ENCODE results near the gene SLC39A13.

Gene SLC39A13

DNA sequence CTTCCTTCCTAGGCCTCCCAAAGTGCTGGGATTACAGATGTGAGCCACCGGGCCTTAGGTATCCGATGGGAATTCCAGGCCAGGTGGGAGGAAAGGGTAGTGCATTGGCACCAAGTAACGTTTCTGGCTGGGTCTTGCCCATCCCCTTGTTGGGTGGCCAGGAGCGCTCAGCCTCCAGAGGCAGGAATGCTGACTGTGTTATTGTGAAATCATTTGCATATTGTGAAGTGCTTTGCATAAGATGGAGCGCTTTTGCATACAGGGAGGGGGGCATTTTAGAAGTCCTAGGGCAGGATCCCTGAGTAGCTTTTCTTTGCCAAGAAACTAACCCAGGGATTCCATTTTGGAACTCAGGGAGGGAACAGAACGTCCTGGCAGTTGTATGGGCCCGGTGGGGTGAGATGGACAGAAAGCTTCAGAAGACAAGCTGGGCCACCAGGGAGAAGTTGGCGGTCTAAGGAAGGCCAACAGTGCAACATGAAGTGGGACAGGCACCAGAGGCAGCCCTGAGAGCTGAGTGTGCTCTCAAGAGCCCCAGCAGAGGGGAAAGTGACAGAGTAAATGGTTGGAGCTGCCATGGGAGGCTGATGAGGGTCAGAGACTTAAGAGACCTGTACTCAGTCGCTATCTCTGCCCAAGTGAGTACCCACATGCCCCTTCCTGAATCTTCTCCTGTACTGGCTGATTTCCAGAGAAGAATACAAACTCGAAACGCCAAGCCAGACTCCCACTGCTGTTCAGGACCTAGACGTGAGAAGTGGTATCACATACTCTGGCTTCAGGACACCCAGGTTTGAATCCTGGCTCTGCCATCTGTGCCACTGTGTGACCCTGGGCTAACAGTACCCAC, 1.3 kb upstream of the SLC39A13 start:
- DNase-seq: no peak

DNA sequence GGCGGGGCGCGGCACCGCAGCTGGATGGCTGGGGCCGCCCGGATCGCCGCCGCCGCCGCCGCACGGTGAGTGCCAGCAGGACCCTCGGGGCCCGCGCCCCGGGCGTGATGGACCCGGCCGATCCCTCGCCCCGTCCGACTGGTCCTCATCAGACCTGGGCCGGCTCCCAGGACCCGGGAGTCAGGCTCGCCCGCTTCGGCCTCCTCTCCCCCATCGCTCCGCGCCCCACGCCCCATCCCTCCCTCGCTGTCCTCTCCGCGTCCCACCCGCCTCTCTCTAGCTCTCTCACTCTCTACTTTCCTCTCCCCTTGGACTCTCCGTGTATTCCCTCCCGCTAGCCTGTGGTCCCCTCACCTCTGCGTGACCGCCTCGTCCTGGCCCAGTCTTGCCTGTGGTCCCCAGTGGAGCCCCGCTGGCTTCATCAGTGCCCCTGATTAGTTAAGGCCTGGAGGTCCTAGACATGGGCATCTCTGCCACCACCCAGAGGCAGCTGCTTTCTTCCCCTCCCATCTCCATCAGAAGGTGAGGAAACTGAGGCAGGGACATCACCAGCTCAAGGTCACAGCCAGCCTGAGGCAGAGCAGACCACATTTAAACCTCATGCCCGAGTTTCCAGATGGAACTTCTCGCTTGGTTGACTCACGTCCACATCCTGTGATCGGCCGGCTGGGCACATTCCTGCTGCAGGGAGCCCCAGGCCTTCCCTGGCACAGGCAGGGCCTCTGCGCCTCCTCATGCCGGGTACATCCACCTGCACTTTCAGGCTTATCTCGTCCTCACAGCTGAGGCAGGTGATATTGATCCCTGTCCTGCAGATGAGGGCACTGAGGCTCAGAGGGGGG, 429 bp downstream of the SLC39A13 start:
- no peak for DNase-seq

GRCh38 chr11:47409440-47410369, 1.3 kb downstream of the SLC39A13 start:
- no peak for DNase-seq

- no peak for DNase-seq
These were observed 2.2 kb downstream of the SLC39A13 start for GRCh38 chr11:47410370-47411264.

DNA sequence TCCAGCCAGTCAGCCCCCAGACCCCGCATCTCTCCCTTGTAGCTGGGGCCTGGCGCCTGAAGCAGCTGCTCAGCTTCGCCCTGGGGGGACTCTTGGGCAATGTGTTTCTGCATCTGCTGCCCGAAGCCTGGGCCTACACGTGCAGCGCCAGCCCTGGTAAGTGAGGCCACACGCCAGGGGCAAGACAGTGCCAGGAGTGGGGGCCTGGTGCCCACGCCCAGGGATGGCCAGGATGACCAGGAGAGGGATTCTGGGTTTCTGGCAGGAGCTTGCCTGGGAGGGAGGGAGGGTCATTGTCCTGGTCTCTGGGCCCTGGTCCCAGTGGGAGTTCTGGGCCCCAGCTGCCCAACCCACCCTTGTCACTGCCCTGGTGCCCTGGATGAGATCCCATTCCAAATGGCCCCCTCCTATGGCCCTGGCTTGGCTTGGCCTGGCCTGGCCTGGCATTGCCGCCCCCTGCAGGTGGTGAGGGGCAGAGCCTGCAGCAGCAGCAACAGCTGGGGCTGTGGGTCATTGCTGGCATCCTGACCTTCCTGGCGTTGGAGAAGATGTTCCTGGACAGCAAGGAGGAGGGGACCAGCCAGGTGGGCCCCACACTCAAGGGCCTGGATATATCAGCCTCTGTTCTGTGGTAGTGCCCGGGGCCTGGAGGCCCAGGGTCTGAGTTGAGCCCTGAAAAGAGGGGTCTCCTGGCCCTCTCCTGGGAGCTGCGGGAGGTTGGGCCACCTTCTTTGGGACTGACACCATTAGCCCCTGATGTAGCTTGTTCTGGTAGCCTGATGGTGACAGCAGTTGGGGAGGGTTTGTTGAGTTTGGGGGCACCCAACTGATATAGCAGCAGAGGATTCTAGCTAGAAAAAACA, 3.7 kb downstream of the SLC39A13 start:
- peak; percentile 64 for DNase-seq

- no peak for DNase-seq
These were observed 5.0 kb downstream of the SLC39A13 start for GRCh38 chr11:47413351-47413750.

- no peak for DNase-seq
These were observed 5.7 kb downstream of the SLC39A13 start for GRCh38 chr11:47413908-47414684.

DNA sequence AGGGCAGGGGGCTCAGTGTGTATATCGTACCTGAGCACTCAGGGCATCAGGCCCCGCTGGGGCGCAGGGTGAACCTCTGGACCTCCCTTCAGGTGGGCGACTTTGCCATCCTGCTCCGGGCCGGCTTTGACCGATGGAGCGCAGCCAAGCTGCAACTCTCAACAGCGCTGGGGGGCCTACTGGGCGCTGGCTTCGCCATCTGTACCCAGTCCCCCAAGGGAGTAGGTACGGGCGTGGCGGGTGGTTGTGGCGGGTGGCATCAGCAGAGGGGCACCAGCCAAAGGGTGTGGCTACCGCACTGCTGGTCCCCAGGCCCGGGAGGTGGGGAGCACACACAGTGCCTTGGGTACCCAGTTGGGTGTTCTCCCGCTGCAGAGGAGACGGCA, 6.3 kb downstream of the SLC39A13 start:
- no peak for DNase-seq

GRCh38 chr11:47415091-47415854, 6.9 kb downstream of the SLC39A13 start:
- no peak for DNase-seq

DNA sequence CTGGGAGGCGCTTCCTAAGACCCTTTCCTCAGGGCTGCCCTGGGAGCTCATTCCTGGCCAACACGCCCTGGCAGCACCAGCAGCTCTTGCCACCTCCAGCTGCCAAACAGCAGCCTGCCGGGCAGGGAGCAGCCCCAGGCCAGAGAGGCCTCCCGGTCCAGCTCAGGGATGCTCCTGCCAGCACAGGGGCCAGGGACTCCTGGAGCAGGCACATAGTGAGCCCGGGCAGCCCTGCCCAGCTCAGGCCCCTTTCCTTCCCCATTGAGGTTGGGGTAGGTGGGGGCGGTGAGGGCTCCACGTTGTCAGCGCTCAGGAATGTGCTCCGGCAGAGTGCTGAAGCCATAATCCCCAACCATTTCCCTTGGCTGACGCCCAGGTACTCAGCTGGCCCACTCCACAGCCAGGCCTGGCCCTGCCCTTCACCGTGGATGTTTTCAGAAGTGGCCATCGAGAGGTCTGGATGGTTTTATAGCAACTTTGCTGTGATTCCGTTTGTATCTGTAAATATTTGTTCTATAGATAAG, 7.6 kb downstream of the SLC39A13 start:
- no peak for DNase-seq

DNA sequence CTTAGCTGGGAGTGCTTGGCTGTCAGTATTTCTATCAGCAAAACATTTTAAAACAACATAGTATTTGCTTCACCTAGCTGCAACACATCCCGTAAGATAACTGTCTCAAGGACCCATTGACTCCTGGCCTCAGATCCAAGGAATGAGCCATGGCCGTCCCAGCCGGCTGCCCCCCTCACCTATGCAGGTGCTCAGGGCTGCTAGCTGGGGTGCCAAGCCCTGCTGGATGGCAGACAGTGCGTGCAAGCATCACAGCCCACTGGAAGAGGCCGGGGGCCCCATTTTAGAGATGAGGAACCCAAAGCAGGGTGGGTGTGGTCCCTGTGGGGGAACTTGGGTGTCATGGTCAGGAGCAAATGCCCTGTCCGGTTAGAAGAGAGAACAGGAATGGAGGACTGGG, 9.3 kb downstream of the SLC39A13 start:
- no peak for DNase-seq

DNA sequence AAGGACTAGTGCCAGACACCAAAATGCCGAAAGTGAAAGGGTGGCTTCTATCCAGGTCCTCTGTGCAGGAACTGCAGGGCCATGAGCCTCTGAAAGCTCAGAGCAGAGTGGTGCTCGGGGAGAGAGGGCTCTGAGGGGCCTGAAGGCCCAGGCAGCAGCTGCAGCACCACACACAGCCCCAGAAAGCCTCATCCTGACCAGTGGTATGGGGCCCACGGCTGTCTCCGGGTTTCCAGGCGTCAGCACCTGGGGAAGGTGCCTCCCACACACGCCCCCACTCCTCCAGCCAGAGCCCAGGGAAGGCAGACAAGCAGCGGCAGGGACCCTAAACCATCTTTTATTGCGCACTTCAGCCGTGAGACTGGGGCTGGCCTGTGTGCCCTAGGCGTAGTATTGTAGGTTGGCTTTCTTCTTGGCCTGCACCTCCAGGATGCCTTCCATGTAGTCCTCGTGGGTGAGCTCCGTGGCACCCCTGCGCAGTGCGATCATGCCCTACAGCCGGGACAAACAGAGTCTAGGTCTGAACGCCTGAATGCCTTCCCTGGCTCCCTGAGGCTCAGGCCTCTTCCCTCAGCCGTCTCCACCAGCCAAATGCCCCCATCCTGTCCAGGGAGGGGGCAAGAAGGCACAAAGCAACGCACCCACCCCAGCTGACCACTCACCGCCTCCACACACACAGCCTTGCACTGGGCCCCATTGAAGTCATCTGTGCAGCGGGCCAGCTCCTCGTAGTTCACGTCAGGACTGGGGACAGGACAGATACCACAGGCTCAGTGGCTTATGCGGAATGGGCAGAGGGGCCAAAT, 10.3 kb downstream of the SLC39A13 start:
- no peak for DNase-seq

- no peak for DNase-seq
These were observed 17.2 kb downstream of the SLC39A13 start for GRCh38 chr11:47425611-47426010.

DNA sequence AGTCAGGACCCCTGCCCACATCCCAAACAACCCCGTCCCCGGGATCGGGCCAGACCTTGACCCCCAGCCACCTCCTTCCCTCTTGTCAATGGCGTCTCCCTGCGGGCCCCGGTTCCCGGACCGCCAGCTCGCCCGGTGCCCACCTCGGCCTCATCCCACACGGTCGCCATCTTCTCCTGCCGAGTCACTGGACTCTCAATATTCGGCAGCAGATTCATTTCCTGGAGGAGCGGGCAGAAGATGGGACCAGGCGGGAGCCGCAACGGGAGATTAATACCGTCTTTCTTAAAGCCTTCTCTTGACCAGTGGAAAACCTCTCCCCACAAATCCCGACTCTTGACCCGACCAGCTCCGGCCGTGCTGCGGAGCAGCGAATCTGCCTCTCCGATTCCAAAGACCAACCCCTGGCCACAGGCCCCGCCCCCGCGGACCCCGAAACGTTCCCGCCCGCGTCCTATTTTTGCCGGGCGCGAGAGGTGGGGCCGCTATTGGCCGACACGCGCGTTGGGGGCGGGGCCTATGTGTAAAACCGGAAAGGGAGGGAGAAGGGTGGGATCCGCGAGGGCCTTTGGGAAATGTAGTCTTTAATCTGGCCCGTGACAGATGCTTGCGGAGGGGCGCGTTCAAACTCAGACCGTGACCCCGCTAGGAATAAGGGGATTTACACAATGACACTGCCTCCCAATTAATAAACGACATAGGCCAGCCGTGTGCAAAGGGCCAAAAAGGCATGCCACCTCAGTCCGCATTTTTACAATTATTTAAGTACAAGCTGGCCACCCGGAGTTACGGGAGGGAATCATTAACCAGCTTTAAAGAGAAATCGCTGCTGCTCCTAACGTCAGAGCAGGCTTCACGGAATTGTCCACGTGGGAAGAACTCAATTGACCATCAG, 17.9 kb downstream of the SLC39A13 start, which contains the start of gene PSMC3:
Gene PSMC3 (minus strand): TSS at position 378 of the 895 bp plus-strand sequence. CDS start 160 bp downstream, at position 218.
- DNase-seq: peak; percentile 99

DNA sequence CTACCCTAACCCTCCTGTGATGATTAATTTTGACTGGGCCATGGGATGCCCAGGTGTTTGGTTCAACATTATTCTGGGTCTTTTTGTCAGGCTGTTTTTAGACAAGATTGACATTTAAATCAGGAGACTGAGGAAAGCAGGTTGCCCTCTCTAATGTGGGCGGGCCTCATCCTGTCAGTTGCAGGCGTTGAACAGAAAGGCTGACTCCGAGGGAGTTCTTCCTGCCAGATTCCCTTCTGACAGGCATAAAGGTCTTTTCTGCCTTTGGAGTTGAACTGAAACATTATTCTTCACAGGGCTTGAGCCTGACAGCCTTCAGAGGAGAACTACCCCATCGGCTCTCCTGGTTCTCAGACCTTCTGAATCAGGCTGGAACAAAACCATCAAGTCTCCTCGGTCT, 22.1 kb downstream of the SLC39A13 start:
- no peak for DNase-seq

DNA sequence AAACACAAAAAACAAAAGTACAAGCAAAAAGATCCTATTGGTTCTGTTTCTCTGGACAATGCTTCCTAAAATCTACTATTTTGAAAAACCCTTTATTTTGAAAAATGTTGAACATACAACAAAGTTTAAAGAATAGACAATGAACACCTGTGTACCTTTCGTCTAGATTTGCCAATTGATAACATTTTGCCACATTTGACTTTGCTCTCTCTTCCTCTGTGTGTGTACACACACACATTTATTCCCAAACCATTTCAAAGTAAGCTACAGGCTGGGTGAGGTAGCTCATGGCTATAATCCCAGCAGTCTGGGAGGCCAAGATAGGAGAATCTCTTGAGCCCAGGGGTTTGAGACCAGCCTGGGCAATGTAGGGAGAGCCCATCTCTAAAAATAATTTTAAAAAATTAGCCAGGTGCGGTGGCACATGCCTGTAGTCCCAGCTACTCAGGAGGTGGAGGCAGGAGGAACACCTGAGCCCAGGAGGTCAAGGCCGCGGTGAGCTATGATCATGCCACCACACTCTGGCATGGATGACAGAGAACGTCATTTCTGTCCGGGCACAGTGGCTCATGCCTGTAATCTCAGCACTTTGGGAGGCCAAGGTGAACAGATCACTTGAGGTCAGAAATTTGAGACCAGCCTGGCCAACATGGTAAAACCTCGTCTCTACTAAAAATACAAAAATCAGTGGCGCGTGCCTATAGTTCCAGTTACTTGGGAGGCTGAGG, 23.1 kb downstream of the SLC39A13 start:
- DNase-seq: no peak
